Suprapubic skin (tissue), 4 donors: ENCODE results near the gene PPP1R27. TPM values are rescaled to one million over a fixed set of nuclear protein-coding genes. Genes with fewer than 3 reads are reported as not detected.
"Not testable (repeated sequence)": the region's sequence is repeated elsewhere in the genome, so short reads cannot be mapped to it uniquely, and the experiment has no call there.

Source experiments
- DNase-seq, 2 donors: peaks; one replicate each; pipeline ENCODE4 v3.0.0-alpha.2; 2019; ENCODE audit warnings: low spot score in 2 of 2
- H3K27ac ChIP-seq: fragments of 200-600 bp; sonication (generic); one replicate; pipeline ENCODE4 v1.5.1; 2019
- H3K27me3 ChIP-seq: fragments of 200-600 bp; sonication (generic); one replicate; pipeline ENCODE4 v1.5.1; 2019
- H3K36me3 ChIP-seq: fragments of 200-600 bp; sonication (generic); one replicate; pipeline ENCODE4 v1.5.1; 2019
- H3K4me1 ChIP-seq: fragments of 200-600 bp; sonication (generic); one replicate; pipeline ENCODE4 v1.5.1; 2019
- H3K4me3 ChIP-seq: fragments of 200-600 bp; sonication (generic); one replicate; pipeline ENCODE4 v1.5.1; 2019; ENCODE audit warnings: mild to moderate bottlenecking
- H3K9me3 ChIP-seq: fragments of 200-600 bp; sonication (generic); one replicate; pipeline ENCODE4 v1.5.1; 2019
- CTCF ChIP-seq, 2 donors: fragments of 200-600 bp in 1 of 2; fragments of 450-650 bp in 1 of 2; sonication (generic) in 1 of 2; IDR thresholded peaks; one replicate each; pipeline ENCODE4 v1.5.1; 2016 to 2019; ENCODE audit warnings: antibody characterized with exemption in 2 of 2, mild to moderate bottlenecking in 1 of 2, moderate library complexity in 1 of 2
- EP300 ChIP-seq: sonication (generic); formaldehyde crosslinking; IDR thresholded peaks from one replicate; pipeline ENCODE4 v1.6.1; 2017; ENCODE audit warnings: antibody characterized with exemption
- POLR2A ChIP-seq, 2 donors: fragments of 450-650 bp; IDR thresholded peaks; one replicate each; pipeline ENCODE4 v1.6.1; 2017; ENCODE audit warnings: antibody characterized with exemption in 2 of 2, mild to moderate bottlenecking in 2 of 2, moderate library complexity in 2 of 2
- POLR2AphosphoS5 ChIP-seq, 3 donors: sonication (generic); formaldehyde crosslinking; IDR thresholded peaks; one replicate each; pipeline ENCODE4 v1.6.1; 2017; ENCODE audit warnings: antibody characterized with exemption in 3 of 3
- WGBS: methylation state at CpG from one replicate; pipeline ENCODE4 v1.1.5; 2018; 5-methylcytosine and 5-hydroxymethylcytosine counted together
- total RNA-seq, 4 donors: library from RNA; depleted of rRNA; stranded (reverse); fragments of >200 nt; gene quantifications; one replicate each; pipeline ENCODE4 v1.1.0, GENCODE V29; 2016

The PPP1R27 gene
- total RNA-seq, 4 donors from 2014 or later: 1.3 TPM; not detected in 3

GRCh38 chr17:81840826-81841778 lies 6.3 kb upstream of the PPP1R27 start:
- Histone ChIP-seq H3K4me3 (peak overlapping the region; percentile 15), H3K4me1 (peaks cover 44% of the 10 kb centered on the region)
- 36% methylated on average over 18 of the region's 40 CpGs for WGBS

GRCh38 chr17:81840059-81840458 lies 5.2 kb upstream of the PPP1R27 start:
- Histone ChIP-seq H3K27ac (peak overlapping the region; percentile 92), H3K36me3 (peaks cover 23% of the 10 kb centered on the region), H3K4me1 (peaks cover 44% of the 10 kb centered on the region)
- not testable (repeated sequence) for H3K27me3 ChIP-seq, H3K4me3 ChIP-seq, DNase-seq, H3K9me3 ChIP-seq
- WGBS: 88% methylated on average over 4 of the region's 5 CpGs

More at GRCh38 chr17:81840826-81841778, 6.3 kb upstream of the PPP1R27 start:
- no peak for TF ChIP-seq CTCF (IDR thresholded peaks at IDR 0.05)
- no peak for TF ChIP-seq EP300
- TF ChIP-seq POLR2AphosphoS5 (IDR thresholded peaks at IDR 0.05): peak in 2 of 3 donors; percentile 37 to 62
- peak in 1 of 2 donors; percentile 13 for TF ChIP-seq POLR2A (IDR thresholded peaks at IDR 0.05)
- DNase-seq: no peak
- peak overlapping the region; percentile 92 for H3K27ac ChIP-seq
- no peaks in the 10 kb centered on the region for H3K9me3 ChIP-seq
- H3K36me3 ChIP-seq: peaks cover 34% of the 10 kb centered on the region
- no peaks in the 10 kb centered on the region for H3K27me3 ChIP-seq

- Histone ChIP-seq H3K9me3 (no peaks in the 10 kb centered on the region), H3K36me3 (peaks cover 16% of the 10 kb centered on the region), H3K27me3 (no peaks in the 10 kb centered on the region), H3K27ac (peak overlapping the region; percentile 92), H3K4me1 (peaks cover 46% of the 10 kb centered on the region), H3K4me3 (no peak overlapping the region)
- peak in 1 of 3 donors; percentile 22 for TF ChIP-seq POLR2AphosphoS5 (IDR thresholded peaks at IDR 0.05)
- TF ChIP-seq POLR2A (IDR thresholded peaks at IDR 0.05): no peak
- DNase-seq: no peak
- 44% methylated on average over 15 of the region's 15 CpGs for WGBS
Observed at GRCh38 chr17:81839301-81839700, 4.5 kb upstream of the PPP1R27 start.

- 23% methylated on average over 12 of the region's 17 CpGs for WGBS
- H3K27ac ChIP-seq: peak overlapping the region; percentile 78
- no peaks in the 10 kb centered on the region for H3K9me3 ChIP-seq
- H3K4me3 ChIP-seq: no peak overlapping the region
- TF ChIP-seq POLR2A (IDR thresholded peaks at IDR 0.05) (no peak), POLR2AphosphoS5 (IDR thresholded peaks at IDR 0.05) (no peak), EP300 (no peak), CTCF (IDR thresholded peaks at IDR 0.05) (no peak)
- H3K27me3 ChIP-seq: no peaks in the 10 kb centered on the region
- peaks cover 11% of the 10 kb centered on the region for H3K36me3 ChIP-seq
- DNase-seq: no peak
- peaks cover 50% of the 10 kb centered on the region for H3K4me1 ChIP-seq
Observed at GRCh38 chr17:81838753-81839255, 4.0 kb upstream of the PPP1R27 start.

GRCh38 chr17:81837641-81838040 lies 2.8 kb upstream of the PPP1R27 start:
- 62% methylated on average over 9 of the region's 9 CpGs for WGBS
- no peak overlapping the region for H3K4me3 ChIP-seq
- H3K9me3 ChIP-seq: no peaks in the 10 kb centered on the region
- DNase-seq: no peak
- no peak overlapping the region for H3K27ac ChIP-seq
- no peak for TF ChIP-seq POLR2A (IDR thresholded peaks at IDR 0.05)
- no peak for TF ChIP-seq EP300
- no peak for TF ChIP-seq POLR2AphosphoS5 (IDR thresholded peaks at IDR 0.05)
- no peak for TF ChIP-seq CTCF (IDR thresholded peaks at IDR 0.05)
- H3K36me3 ChIP-seq: no peaks in the 10 kb centered on the region
- H3K4me1 ChIP-seq: peaks cover 52% of the 10 kb centered on the region
- H3K27me3 ChIP-seq: no peaks in the 10 kb centered on the region
